Activated CD4-positive, alpha-beta memory T cell treated with anti-CD3 and anti-CD28 coated beads, Interleukin-2, amount 10 ng/mL, durations not matched to agents 7 days and 5 days (primary cell): Measurements from ENCODE around the gene MYLK4. TPM values are rescaled to one million over a fixed set of nuclear protein-coding genes. Genes with fewer than 3 reads are reported as not detected.

Experiments used
- CTCF ChIA-PET: fragments of 350-600 bp; sonication (Branson Sonifier 250); formaldehyde crosslinking; loops from one replicate; lab custom pipeline; 2021; ENCODE audit warnings: antibody characterized with exemption, inconsistent platforms; lab: Charles Lee
- POLR2A ChIA-PET: fragments of 350-600 bp; sonication (Branson Sonifier 250); formaldehyde crosslinking; loops from one replicate; lab custom pipeline; 2021; ENCODE audit warnings: antibody characterized with exemption; lab: Charles Lee
- DNase-seq: peaks from one replicate; pipeline ENCODE4 v3.0.0-alpha.2; 2020
- H3K27ac Mint-ChIP-seq: one replicate; pipeline ENCODE4 v1.8.0; 2021; ENCODE audit warnings: mild to moderate bottlenecking, mixed read lengths
- H3K27me3 Mint-ChIP-seq: one replicate; pipeline ENCODE4 v1.8.0; 2021; ENCODE audit warnings: mixed read lengths
- H3K36me3 Mint-ChIP-seq: one replicate; pipeline ENCODE4 v1.8.0; 2021; ENCODE audit warnings: low read depth, mixed read lengths
- H3K4me1 Mint-ChIP-seq: one replicate; pipeline ENCODE4 v1.8.0; 2021; ENCODE audit warnings: mixed read lengths
- H3K4me3 Mint-ChIP-seq: one replicate; pipeline ENCODE4 v1.8.0; 2021; ENCODE audit warnings: mild to moderate bottlenecking, mixed read lengths
- H3K9me3 Mint-ChIP-seq: one replicate; pipeline ENCODE4 v1.8.0; 2021; ENCODE audit warnings: mixed read lengths
- total RNA-seq, 2 experiments: library from RNA; stranded (reverse); gene quantifications; one replicate each; pipeline ENCODE4 v1.2.3, GENCODE V29; 2021

The MYLK4 gene
- total RNA-seq, 2 experiments from 2014 or later = 0.15 to 0.28 TPM

DNA sequence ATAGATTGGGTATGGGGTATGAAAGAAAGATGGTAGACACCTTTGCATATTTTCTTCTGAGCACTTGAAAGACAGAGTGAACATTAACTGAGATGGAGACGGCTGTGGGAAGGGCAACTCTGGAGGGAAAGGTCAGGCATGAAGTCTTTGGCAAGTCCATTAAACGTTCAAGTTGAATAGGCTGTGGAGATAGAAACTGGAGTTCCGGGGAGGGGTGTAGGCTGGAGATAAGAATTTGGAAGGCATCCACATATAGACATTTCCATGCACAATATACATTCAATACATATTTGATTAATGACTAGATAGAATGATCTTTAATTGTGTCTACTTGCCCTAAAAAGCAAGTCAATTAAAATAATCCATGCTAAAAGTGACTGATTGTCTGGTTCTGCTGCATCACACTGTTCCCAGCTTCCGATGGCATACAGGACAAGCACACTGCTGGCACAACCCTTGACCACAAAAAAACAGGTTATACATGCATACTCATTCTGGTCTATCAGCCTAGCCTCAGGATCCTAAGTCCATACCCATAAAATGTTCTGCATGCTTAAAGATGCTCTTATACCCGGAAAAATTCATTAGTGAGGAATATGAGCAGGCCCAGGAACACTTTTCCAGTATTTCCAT, 1.9 kb upstream of the MYLK4 start:
- H3K27me3 Mint-ChIP-seq = peaks cover 58% of the 10 kb centered on the region
- peaks cover 8% of the 10 kb centered on the region for H3K4me1 Mint-ChIP-seq
- no peaks in the 10 kb centered on the region for H3K36me3 Mint-ChIP-seq
- ChIA-PET CTCF (interaction anchor here (1.1 to 6.6 kb wide), 3 partner anchors 9 to 14 kb away, joined by 3 to 86 read pairs (median 4); no protein-coding TSS in a partner anchor), POLR2A (interaction anchor here (0.9 kb wide), 1 partner anchor 11 kb away, joined by 3 read pairs; no protein-coding TSS in a partner anchor)
- no peaks in the 10 kb centered on the region for H3K9me3 Mint-ChIP-seq
- H3K4me3 Mint-ChIP-seq = no peak overlapping the region
- no peak for DNase-seq
- H3K27ac Mint-ChIP-seq = no peak overlapping the region

DNA sequence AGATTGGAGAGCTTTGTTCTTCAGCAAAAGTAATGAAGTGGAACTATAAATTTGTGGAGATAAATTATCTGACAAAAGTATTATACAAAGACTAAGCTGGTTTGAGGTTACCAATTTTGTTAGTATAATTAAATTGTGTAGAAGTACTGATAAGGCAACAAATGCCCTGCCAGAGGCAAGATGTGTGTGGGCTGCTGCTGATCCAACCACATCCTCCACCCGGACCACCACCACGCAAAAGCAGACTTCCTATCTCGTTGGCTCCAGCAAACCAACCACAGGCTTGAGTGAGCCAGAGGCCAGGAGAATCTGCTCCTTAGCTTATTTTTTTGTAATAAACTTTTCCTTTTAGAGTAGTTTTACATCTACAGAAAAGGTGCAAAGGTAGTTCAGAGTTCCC, 1.1 kb upstream of the MYLK4 start:
- CTCF ChIA-PET = interaction anchor here (0.8 to 6.6 kb wide), 3 partner anchors 12 to 15 kb away, joined by 3 to 86 read pairs (median 29); partner anchors contain the start of gene WRNIP1
- DNase-seq = no peak
- H3K36me3 Mint-ChIP-seq = no peaks in the 10 kb centered on the region
- peaks cover 58% of the 10 kb centered on the region for H3K27me3 Mint-ChIP-seq
- no peaks in the 10 kb centered on the region for H3K9me3 Mint-ChIP-seq
- POLR2A ChIA-PET = interaction anchor here (0.7 kb wide), 1 partner anchor 1223 kb away, joined by 4 read pairs; no protein-coding TSS in a partner anchor
- H3K27ac Mint-ChIP-seq = no peak overlapping the region
- H3K4me1 Mint-ChIP-seq = peaks cover 8% of the 10 kb centered on the region
- H3K4me3 Mint-ChIP-seq = no peak overlapping the region

DNA sequence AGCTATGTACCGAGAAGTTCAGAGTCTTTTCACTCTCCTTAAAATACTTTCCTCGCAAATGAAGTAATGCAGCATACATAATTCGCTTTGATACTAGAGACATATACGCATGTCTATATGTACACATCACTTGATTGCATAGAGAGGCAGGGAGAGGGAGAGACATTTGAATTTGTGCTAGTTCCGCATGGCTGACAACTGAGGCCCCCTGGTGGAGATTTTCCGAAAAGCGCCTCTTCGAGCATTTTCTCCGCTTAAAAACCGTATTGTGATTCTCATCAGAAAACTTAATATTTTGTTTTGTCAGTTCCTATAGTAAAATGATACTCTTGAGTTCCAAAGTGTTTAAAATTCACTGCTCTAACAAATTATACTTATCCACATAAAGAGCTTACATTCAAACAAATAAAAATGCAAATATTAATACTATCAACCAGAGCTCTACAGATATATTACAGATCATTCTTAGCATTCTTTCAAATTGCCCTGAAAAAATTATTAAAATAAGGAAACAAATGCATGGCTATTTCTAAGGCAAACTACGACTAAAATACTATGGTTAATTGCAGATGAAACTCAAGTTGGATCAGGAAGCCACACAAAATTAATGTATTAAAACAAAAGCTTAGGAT, 637 bp downstream of the MYLK4 start:
- Mint-ChIP-seq H3K4me1 (peaks cover 8% of the 10 kb centered on the region), H3K27ac (no peak overlapping the region), H3K4me3 (no peak overlapping the region), H3K36me3 (no peaks in the 10 kb centered on the region), H3K9me3 (no peaks in the 10 kb centered on the region), H3K27me3 (peaks cover 41% of the 10 kb centered on the region)
- CTCF ChIA-PET = interaction anchor here (0.7 to 6.6 kb wide), 24 partner anchors 8 to 1226 kb away, joined by 3 to 86 read pairs (median 4); partner anchors contain the start of gene WRNIP1
- POLR2A ChIA-PET = interaction anchor here (0.6 to 1.4 kb wide), 4 partner anchors 13 to 529 kb away, joined by 3 to 4 read pairs (median 4); no protein-coding TSS in a partner anchor
- DNase-seq = peak; percentile 72

DNA sequence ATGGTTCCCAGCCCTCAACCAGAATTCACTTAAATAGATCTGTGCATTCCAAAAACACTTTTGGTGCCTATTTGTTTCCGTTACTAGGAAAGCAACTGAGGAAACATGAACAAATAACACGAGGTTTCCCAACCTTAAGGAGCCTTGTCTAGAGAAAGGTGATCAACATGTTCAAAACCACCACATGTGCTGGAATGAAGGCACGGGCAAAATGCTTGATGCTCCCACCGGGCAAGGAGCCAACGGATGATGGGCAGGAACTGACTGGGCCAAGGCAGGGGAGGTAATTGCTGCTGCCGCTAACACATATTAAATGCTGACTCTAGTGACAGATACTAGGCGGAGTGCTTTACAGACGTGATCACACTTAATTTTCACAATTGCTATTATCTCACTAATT, 2.5 kb downstream of the MYLK4 start:
- CTCF ChIA-PET = interaction anchor here (1.5 to 6.6 kb wide), 3 partner anchors 10 to 25 kb away, joined by 4 to 86 read pairs (median 29); partner anchors contain the start of gene WRNIP1

DNA sequence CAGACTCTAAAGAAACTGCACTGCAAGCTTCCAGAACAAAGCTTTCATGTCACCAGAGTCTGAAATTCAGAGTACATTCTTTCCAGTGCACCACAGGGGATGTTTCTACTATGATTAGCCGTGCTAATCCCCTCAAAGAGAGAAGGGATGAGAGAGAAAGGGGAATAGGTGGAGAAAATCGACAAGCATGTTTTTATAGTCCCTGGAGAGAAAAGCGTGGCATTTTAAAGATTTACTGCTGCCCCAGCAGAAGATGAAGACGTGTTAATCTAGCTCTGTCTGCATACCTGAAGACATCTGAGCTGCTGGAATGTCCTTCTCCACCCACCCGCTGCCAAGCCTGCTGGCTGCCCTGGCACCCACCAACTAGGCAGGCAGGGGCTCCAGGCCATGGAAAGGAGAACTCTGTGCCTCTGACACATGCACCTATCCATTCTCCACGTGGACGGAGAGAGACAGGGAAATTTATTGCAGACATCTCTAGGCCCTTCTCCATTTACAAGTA, 4.1 kb downstream of the MYLK4 start:
- H3K4me3 Mint-ChIP-seq = no peak overlapping the region
- H3K36me3 Mint-ChIP-seq = no peaks in the 10 kb centered on the region
- no peak overlapping the region for H3K27ac Mint-ChIP-seq
- H3K4me1 Mint-ChIP-seq = peaks cover 3% of the 10 kb centered on the region
- no peak for DNase-seq
- CTCF ChIA-PET = interaction anchor here (0.6 to 6.6 kb wide), 2 partner anchors 8 to 112 kb away, joined by 3 to 86 read pairs; no protein-coding TSS in a partner anchor
- POLR2A ChIA-PET = interaction anchor here (1.2 to 1.5 kb wide), 2 partner anchors 8 to 77 kb away, joined by 3 to 4 read pairs; no protein-coding TSS in a partner anchor
- no peaks in the 10 kb centered on the region for H3K9me3 Mint-ChIP-seq
- peaks cover 24% of the 10 kb centered on the region for H3K27me3 Mint-ChIP-seq

More for the DNA sequence above, 2.5 kb downstream of the MYLK4 start:
- H3K27me3 Mint-ChIP-seq = peaks cover 31% of the 10 kb centered on the region
- H3K27ac Mint-ChIP-seq = no peak overlapping the region
- no peaks in the 10 kb centered on the region for H3K36me3 Mint-ChIP-seq
- H3K9me3 Mint-ChIP-seq = no peaks in the 10 kb centered on the region
- no peak overlapping the region for H3K4me3 Mint-ChIP-seq
- POLR2A ChIA-PET = no interaction called here
- peaks cover 6% of the 10 kb centered on the region for H3K4me1 Mint-ChIP-seq
- no peak for DNase-seq

DNA sequence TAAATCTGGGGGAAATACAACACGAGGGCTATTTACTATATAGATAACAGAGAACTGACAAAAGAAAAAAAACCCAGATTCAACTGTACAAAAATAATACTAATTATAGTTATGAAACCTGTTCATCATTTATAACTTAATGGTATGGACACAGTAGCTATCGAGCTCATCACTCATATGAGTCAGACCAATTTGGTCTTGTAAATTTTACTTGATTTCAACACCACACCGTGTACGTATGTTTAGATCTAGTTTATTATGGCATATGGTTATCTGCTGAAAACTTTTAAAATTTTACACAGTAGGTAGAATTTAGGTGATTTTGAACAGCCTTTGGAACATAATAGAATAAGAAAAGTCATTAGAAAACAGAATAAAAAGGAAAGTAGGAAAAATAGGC, 5.5 kb downstream of the MYLK4 start:
- Mint-ChIP-seq H3K4me3 (no peak overlapping the region), H3K9me3 (no peaks in the 10 kb centered on the region), H3K4me1 (peaks cover 3% of the 10 kb centered on the region), H3K27me3 (peaks cover 16% of the 10 kb centered on the region), H3K36me3 (no peaks in the 10 kb centered on the region), H3K27ac (no peak overlapping the region)
- DNase-seq = no peak
- POLR2A ChIA-PET = interaction anchor here (1.2 kb wide), 1 partner anchor 79 kb away, joined by 3 read pairs; no protein-coding TSS in a partner anchor
- CTCF ChIA-PET = interaction anchor here (0.7 to 1.5 kb wide), 2 partner anchors 13 to 243 kb away, joined by 3 to 4 read pairs; no protein-coding TSS in a partner anchor

DNA sequence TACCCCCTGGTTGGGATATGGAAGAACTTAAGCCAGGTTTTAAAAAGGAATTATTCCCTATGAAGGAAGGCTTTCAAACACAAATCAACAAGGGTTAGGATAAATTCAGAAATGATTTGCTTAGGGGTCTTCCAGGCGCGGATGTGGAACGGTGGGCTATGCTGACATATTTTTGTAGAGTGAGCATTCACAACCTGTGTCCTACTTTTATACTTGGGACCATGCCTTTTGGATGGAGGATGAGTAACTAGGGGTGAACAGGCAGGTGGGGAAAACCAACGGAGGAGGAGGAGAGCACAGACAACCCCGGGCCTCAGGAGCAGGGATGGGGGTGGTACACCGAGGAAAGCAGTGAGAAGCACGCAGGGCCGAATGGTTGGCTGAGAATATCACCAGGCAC, 5.9 kb downstream of the MYLK4 start:
- Mint-ChIP-seq H3K27ac (no peak overlapping the region), H3K9me3 (no peaks in the 10 kb centered on the region), H3K27me3 (peaks cover 14% of the 10 kb centered on the region), H3K36me3 (no peaks in the 10 kb centered on the region), H3K4me3 (no peak overlapping the region), H3K4me1 (peaks cover 1% of the 10 kb centered on the region)
- DNase-seq = no peak
- POLR2A ChIA-PET = no interaction called here
- CTCF ChIA-PET = interaction anchor here (1.5 kb wide), 1 partner anchor 14 kb away, joined by 4 read pairs; no protein-coding TSS in a partner anchor

DNA sequence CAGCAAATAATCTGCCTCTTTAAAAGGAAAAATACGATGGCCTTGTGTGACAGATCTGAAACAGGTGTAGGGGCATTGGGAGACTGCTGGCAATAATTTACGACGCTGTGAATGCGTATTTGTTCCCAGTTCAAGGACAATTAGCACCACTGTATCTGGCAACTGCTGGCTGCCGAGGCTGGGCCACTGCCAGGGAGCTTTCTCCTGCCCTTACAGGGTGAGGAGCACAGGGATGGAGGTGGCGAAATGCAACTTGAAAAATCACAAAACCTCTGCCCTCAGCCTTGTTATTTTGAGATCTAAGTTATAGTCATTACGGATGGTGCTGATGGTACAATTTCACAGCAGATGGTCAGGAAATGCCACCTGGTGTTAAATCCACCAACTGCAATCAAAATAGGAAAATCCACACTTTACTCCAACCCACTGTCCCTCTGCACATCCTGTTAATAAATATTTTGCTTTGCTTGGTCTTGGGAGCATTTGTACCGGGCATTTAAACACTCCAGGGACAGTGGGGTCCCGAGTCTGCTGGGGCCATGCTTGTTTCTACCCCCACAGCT, 6.4 kb downstream of the MYLK4 start:
- DNase-seq = no peak
- Mint-ChIP-seq H3K36me3 (no peaks in the 10 kb centered on the region), H3K27me3 (peaks cover 13% of the 10 kb centered on the region), H3K27ac (no peak overlapping the region), H3K9me3 (no peaks in the 10 kb centered on the region), H3K4me3 (no peak overlapping the region), H3K4me1 (no peaks in the 10 kb centered on the region)
- POLR2A ChIA-PET = no interaction called here
- CTCF ChIA-PET = no interaction called here

DNA sequence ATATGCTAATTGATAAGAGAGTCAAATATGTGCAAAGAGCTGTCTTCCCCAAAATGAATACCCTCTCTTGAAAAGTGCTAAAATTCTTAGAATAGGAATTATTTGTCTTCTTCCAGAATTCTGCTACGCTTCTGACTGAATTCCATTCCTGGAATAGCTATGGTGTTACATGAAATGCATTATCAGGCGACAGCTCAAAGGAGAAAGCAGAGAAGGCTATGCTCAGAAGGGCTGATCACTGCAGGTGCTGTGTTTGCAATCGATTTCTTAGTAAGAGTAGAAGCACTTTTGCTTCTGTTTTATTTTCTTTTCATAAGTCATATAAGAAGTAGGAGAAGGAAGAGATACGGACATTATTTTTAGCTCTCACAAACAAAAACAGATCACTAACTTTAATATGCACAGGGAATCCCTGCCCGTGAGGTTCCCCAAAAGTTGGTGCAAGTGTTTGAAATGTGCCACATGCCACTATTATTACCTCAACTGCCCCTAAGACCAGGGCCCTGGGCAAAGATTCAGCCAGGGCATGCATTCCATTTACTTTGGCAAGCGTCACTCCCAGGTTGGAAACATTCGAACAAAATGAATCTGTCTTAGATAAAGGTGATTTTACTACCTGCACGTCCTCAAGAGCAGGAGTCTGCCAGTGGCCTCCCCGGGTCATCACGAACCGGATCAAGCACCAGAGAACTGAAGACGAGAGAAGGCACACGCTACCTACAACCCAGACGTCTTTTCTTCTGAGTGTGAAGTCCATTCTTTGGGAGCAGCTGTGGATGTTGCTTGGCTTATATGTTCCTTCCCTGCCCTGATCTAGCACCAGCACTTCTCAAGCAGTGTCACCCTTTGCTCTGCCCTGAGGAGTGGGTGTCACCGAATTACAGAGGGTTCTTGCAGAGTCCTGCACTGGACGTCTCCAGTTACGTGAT, 7.2 kb downstream of the MYLK4 start:
- no peaks in the 10 kb centered on the region for H3K36me3 Mint-ChIP-seq
- no peaks in the 10 kb centered on the region for H3K9me3 Mint-ChIP-seq
- no peak overlapping the region for H3K27ac Mint-ChIP-seq
- no peak overlapping the region for H3K4me3 Mint-ChIP-seq
- H3K4me1 Mint-ChIP-seq = no peaks in the 10 kb centered on the region
- peaks cover 11% of the 10 kb centered on the region for H3K27me3 Mint-ChIP-seq
- CTCF ChIA-PET = interaction anchor here (0.5 kb wide), 1 partner anchor 646 kb away, joined by 3 read pairs; no protein-coding TSS in a partner anchor
- DNase-seq = no peak
- POLR2A ChIA-PET = no interaction called here

DNA sequence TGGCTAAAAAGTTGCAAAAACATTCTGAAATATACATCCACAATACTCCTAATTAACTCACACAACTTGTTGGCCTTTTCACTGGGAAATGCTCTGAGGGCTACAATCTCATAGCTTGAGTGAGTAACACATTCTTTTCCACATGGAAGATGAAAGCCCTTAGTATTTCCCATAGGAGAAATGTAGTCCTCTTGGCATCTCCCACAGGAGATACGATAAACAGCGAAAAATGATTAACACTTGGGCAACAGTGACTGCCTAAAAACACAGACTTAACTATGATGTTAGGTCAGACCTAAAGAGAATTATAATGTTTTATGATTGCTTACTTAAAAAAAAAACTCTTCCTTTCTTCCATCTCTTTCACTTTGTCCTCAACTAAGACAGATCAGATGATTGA, 9.0 kb downstream of the MYLK4 start:
- H3K4me1 Mint-ChIP-seq = no peaks in the 10 kb centered on the region
- peaks cover 6% of the 10 kb centered on the region for H3K27me3 Mint-ChIP-seq
- no peaks in the 10 kb centered on the region for H3K9me3 Mint-ChIP-seq
- H3K36me3 Mint-ChIP-seq = no peaks in the 10 kb centered on the region
- no peak overlapping the region for H3K27ac Mint-ChIP-seq
- no peak overlapping the region for H3K4me3 Mint-ChIP-seq
- ChIA-PET CTCF (interaction anchor here (7.5 kb wide), 1 partner anchor 7 kb away, joined by 86 read pairs; the partner anchor contains the start of gene MYLK4), POLR2A (no interaction called here)
- no peak for DNase-seq

DNA sequence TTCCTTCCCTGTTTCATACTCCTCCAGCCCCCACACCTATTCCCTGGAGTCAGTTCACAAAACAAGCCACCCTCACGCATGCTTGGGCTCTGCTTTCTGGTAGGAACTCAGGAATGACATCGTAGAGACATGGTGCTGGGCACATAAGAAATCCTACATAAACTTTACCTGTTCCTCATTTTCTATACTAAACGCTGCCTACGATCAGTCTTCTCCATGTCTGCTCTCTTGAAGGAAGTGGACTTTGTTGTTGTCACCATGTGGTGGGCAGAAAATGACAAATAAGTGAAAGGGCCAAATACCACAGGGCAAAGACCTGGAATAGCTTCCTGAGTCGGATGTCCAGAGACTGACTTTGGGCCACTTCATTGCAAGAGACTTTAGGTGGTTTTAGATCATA, 10.1 kb downstream of the MYLK4 start:
- no peak for DNase-seq
- no peak overlapping the region for H3K4me3 Mint-ChIP-seq
- ChIA-PET POLR2A (no interaction called here), CTCF (interaction anchor here (7.5 kb wide), 1 partner anchor 9 kb away, joined by 86 read pairs; the partner anchor contains the start of gene MYLK4)
- H3K27me3 Mint-ChIP-seq = peaks cover 7% of the 10 kb centered on the region
- no peaks in the 10 kb centered on the region for H3K36me3 Mint-ChIP-seq
- H3K27ac Mint-ChIP-seq = no peak overlapping the region
- no peaks in the 10 kb centered on the region for H3K4me1 Mint-ChIP-seq
- H3K9me3 Mint-ChIP-seq = no peaks in the 10 kb centered on the region

DNA sequence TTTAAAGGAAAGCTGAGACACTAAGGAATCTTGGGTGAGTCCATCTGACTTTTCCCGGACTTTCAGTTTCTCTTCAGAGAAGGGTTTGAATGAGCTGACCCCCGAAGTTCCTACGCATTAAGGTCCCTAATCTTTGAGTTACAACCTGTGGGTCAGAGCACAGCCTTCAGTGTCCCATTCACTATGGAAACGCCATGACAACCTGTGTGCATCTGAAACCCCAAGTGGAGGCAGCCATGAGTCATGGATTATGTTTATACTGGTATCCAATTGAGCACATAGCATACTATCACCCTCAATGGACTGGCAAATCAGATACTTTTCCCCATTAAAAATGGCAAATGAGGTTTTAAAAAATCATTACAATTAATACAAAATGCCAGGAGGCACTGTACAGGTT, 11.4 kb downstream of the MYLK4 start:
- Mint-ChIP-seq H3K27me3 (peaks cover 5% of the 10 kb centered on the region), H3K27ac (no peak overlapping the region), H3K36me3 (no peaks in the 10 kb centered on the region), H3K4me3 (no peak overlapping the region), H3K4me1 (no peaks in the 10 kb centered on the region), H3K9me3 (no peaks in the 10 kb centered on the region)
- no peak for DNase-seq
- ChIA-PET CTCF (interaction anchor here (7.5 kb wide), 1 partner anchor 10 kb away, joined by 86 read pairs; the partner anchor contains the start of gene MYLK4), POLR2A (no interaction called here)
